GM19397 (cell line): ENCODE measurements around the gene RBMS1.

Experiments
- ATAC-seq: cut with Tn5 transposase; IDR thresholded peaks from one replicate; pipeline ENCODE4 v1.9.1; 2021; ENCODE audit warnings: mild to moderate bottlenecking, moderate library complexity; ENCODE audit not compliant: unreplicated experiment

The RBMS1 gene

DNA sequence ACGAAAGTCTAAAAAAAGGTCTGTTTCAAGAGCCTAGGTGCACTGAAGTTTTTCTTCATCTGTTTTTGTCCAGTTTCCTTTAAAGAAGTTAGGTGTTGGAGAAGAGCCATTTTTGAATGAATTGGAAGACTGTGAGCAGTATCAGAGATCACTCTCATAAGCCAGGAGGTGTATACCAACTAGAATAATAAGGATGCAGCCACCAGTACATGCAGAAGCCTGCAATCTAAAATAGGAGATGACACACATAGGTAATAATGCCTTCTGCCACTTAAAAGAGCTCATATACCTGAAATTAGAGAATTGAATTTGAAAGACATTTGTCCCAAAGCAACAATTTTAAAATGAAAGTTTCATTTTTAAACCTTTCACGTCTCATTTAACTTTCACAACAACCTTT, 81.7 kb downstream of the RBMS1 start:
- no peak for ATAC-seq

- no peak for ATAC-seq
These were observed 82.4 kb downstream of the RBMS1 start for GRCh38 chr2:160411167-160411566.

DNA sequence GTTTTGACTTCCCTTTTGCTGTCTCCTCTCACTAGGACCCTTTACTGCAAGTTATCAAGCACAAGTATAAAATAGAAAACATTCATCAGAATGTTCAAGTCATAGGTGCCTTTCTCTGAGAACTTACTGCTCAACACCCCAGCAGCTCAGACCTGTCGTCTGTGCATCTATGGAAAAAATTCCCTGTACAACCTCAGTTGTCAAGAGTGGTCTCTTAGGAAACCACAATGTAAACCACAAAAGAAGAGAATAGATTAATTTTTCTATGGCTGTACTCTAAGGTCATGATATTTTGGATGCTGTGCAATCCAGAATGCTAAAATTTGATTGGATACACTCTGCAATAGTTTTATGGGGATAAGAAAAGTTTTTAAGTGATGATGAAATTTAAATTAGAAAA, 84.1 kb downstream of the RBMS1 start:
- ATAC-seq, result no peak

DNA sequence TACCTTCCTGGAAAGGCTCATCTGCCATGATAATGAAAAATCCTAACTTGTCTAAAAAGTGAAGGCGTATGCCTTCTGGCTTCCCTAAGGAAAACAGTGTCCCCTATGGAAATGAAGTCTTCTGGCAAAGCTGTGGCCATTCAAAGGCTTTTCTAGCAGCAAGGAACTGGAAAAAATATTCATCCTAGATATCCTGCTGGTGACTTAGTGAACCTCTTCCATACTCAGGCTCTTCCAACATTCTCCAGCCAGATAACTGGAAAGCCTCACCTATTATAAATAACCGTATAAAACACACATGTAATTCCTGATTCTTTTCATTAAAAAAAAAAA, 84.7 kb downstream of the RBMS1 start:
- no peak for ATAC-seq

DNA sequence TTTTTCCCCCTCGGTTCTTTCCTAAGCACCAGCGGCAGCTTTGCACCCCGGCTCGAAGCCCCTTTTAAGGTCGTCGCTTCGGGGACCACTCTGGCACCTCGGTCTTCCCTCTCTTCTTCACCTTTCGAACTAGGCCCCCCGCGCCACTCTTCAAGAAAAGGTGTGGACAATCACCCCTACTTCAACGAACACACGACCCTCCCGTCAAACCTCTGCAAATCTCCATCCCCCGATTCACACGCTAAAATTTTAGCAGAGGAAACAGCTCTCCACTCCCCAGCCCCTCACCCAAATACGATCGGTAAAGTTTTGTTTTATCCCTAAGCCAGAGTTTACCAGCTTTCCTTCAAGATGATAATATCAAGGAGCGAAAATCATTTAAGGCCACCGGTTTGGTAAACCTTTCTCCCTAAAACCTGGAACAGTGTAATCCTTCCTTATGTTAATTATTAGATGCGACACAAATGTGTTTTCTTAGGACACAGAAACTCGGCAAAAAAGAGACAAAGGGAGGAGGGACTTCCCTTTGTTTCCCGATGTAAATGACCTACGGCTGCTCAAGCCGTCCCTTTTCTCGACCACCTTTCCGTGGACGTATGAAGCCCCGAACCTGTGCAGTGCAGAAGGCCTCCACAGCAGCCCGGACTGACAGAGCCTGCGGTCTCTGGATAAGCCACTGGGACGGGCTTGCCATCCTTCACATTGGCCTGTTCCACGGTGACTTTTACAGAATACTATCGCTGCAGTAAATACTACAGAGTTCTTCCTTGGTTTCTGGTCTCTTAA, 85.2 kb downstream of the RBMS1 start:
- ATAC-seq, result no peak

DNA sequence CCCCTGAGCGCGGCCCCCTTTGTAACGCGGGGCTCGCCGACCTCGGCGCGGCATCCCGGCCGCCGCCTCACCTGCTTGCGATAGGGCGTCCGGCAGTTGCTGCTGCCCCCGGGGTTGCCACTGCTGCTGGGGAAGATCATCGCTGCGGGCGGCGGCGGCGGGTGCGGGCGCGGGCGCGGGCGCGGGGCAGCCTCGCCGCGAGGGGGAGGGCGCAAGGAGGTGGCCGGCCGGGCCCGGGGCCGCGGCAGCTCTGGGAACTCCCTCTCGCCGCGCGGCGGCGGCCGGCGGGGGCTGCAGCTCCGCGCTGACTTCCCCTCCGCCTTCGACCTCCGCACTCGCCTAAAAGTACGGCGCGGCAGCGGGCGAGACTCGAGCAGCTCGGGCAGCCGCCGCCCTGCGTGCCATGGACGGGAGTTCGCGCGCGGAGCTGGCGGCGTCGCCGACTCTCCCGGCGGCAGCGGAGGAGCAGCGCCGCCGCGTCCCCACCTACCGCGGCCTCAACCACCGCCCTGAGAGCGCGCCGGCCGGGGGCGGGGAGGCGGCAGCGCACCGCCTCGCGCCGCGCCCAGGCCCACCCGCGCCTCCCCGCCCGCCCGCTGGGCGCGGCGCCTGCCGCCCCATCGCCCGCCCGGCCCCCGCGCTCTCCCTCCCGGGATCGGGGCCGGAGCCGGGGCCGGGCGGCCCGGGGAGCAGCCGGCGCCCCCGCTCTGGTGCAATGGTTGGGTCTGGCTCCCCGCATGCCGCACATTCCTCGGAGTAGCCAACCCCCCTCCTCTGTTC, 86.0 kb downstream of the RBMS1 start:
- ATAC-seq, result peak; percentile 71

- peak; percentile 49 for ATAC-seq
These were observed 86.8 kb downstream of the RBMS1 start for GRCh38 chr2:160406591-160407392.

DNA sequence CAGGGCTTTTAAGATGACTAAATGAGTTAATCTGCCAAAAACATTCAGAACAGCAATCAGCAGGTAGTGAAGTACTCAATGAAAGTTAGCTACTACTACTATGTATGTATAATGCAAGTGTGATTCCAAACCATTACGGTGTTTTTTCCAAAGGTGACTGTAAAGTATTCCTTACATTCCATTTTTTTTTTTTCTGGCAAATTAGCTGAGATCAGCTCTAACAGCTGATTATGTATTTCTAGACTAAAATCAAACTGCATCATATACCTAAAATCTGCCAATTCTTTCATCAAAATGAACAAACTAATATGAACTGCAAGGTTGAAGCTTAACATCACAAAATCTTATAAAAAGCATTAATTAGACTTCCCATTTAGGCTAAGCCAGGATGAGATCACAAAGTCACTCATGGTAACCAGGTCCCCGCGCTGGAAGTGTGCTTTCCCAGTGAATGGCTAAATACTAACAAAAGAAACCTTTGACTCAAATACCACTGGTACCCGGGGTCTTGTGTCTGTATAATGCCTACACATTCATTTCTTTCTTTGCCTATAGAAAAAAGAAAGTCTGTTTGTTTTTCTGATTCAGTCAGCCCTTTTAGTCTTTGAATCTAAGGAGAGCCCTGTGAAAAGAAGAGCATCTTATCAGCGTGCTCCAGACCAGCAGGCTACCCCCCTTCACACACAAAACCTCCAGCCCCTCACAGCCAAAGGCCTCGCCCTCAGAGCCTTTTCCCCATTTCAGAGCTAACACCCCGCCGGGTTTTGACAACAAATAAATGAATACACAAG, 88.3 kb downstream of the RBMS1 start:
- ATAC-seq, result no peak

DNA sequence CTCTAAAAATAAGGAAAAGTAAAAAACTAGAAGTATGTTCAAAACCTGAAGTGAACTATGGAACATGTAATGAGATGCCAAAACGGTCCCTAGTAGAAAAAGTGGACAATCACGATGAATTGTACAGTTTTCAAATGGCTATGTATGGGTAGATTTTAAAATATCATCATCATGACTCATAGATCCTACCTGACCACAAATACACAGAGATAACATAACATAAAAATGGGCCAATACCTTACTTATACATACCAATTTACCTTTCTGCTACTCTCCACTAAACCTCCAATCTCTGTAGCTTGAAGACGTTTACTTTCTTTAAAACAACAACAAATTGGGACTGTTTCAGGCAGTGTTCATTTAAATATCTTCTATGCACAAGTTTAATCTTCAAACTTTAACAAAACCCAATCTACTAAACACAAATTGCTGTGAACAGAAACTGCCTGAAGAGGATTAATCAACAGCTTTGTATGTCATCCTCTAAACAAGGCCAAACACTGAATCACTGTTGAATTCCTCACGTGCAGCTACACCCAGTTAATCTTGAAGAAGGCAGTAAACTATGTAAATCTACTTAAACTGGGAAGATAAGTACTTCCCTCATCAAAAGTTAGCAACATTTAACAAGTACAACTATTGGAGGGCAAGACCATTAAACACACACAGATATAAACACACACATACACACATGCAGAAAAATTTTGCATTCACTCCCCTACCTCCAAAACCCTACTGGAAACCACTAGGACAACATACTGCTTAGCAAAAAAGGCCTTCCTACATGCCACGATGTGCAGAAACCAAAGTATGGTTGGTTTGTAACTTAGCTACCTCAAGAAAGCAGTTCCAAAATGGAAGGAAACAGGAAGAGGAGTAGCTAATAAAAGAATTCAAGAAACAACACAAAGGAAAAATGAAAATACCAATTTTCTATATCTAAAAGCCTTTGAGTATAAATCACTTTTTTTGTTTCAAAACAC, 90.3 kb downstream of the RBMS1 start:
- ATAC-seq, result no peak

DNA sequence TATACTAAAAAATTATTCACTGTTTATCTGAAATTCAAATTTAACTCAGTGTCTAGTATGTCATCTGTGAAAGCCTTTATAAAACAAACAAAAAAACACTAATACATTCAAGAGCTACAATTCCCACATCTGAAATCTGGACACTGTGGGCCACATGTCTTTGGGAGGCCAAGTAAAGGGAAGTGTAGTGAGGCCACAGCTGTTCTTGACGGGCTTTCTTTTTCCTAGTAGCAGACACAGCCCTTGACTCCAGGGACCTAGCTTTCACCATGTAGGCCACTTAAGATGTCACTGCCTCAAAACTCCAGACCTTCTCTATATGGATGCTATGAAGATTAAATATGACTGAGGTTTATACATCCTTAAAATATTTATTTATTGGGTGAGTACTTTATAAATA, 91.1 kb downstream of the RBMS1 start:
- no peak for ATAC-seq

DNA sequence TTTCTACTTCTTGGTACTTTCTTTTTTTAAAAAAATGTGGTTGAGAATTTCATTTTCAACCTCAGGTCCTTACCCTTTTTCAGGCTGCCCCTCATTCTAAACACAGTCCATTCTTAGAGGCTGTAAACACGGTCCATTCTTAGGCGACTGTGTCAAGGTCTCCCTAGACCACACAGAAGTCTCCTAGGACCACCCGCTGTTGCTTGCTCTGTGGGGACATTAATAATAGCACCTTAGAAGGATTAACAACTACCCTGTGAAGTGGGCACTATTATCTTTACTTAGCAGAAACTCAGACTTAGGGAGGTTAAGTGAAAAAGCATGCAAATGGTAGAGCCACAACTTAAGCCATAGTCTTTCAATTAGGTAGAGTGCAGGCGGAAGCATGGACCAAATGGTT, 91.7 kb downstream of the RBMS1 start:
- ATAC-seq, result no peak

DNA sequence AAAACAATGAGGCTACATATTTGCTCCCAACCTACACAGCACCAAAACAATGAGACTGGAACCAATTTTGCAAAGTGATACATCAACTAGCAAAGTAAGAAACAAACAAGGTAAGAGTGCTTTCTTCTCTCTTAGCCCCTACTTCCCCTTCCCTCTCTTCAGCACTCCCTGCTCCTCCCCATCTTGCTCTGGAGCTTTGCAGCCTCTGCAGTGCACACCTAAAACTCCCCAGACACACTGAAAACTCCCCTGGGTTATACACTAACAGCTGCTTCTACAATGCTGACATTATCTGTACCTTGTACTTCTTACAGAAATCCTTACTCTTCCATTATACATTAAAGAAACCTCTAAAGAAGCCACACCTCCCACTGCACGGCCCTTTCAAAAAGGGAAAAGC, 93.7 kb downstream of the RBMS1 start:
- no peak for ATAC-seq

DNA sequence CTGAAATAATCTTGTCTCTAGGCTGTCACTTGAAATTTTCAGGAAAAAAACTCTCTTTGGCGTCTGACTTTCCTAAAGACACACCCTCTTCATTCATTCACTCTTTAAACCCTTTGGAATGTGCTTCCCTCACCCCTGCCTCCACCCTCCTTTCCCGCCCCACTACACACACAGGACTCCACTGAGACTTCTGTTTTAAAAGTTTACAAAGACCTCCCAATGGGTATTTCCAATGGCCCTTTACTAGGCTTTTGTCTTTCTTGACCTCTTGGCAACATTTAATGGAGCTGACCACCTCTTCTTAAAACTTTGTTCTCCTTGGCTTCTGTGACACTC, 96.1 kb downstream of the RBMS1 start:
- no peak for ATAC-seq

DNA sequence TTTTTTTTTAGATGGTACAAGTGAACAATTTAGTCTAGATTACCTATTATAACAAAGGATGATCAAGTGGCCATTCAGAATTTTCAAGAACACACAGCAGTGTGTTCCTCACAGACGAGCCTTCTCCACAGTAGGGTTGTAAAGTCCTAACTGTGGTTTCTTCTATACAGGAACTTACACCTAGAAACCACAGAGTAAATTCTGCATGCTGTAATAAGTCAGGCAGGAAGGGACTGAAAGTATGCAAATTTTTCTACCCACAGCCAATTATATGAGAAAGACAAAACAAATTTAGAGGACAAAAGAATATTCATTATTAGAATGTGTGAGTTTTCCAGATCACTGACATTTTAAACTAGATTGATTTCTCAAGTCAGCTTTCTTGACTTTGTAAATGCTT, 99.5 kb downstream of the RBMS1 start:
- peak; percentile 99 for ATAC-seq

DNA sequence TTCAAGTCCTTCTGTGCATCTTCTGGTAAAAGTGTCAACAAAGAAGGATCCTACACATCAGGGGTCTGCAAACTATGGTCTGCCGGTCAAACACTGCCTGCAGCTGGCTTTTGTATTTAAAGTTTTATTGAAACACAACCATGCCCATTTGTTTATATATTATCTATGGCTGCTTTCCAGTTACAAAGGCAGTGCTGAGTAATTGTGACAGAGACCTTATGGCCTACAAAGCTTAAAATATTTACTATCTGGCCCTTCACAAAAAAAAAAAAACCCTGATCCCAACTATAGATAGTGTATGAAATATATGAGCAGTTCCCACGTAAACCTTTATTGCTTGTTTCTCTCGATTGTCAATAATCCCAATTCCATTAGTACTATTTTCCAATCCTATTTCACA, 101.4 kb downstream of the RBMS1 start:
- ATAC-seq, result no peak

DNA sequence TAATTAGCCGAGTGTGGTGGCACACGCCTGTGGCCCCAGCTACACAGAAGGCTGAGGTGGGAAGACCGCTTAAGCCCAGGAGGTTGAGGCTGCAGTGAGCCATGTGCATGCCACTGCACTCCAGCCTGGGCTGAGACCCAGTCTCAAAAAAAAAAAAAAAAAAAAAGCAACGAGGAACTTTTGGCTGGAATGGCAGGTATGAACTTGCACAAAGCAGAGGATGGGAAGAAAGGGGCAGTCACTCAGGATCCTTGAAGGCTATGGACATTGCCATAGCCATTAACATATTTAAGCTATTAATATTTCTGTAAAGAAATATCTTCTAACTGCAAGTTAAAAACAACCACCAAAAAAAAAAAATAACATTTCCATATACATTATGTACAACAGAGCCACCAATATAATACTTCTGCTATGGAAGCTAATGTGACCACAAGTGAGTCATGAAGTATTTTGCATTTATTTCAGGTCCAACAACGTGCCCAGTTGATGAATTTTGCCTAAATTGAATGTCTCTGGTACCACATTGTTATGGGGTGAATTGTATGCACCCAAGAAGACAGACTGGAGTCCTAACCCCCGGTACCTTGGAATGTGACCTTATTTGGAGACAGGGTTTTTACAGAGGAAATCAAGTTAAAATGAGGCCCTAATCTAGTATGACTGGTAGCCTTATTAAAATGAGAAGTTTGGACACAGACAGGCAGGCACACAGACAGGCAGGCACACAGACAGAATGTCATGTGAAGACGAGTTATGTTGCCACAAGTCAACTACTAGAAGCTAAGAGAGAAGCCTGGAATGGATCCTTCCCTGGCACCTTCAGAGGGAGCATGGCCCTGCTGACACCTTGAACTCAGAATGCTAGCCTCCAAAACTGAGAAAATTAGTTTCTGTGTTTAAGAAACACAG, 102.8 kb downstream of the RBMS1 start:
- no peak for ATAC-seq

DNA sequence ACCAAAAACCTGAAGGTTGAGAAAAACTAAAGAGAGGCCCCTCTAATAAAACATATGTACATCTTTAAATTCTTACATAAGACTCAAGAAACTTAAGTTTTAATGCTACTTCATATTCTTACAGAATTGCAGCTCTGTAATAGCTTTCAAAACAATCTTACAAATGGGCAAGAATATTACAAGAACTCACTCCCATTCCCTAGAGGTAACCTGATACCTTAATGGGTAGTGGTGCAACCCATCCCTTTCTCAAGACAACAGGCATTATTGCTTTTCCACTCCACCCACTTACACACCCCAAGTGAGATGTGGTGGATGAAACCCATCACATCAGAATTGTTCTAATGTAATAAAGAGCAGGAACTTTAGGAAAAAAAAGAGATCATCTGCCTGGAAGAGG, 103.7 kb downstream of the RBMS1 start:
- no peak for ATAC-seq

DNA sequence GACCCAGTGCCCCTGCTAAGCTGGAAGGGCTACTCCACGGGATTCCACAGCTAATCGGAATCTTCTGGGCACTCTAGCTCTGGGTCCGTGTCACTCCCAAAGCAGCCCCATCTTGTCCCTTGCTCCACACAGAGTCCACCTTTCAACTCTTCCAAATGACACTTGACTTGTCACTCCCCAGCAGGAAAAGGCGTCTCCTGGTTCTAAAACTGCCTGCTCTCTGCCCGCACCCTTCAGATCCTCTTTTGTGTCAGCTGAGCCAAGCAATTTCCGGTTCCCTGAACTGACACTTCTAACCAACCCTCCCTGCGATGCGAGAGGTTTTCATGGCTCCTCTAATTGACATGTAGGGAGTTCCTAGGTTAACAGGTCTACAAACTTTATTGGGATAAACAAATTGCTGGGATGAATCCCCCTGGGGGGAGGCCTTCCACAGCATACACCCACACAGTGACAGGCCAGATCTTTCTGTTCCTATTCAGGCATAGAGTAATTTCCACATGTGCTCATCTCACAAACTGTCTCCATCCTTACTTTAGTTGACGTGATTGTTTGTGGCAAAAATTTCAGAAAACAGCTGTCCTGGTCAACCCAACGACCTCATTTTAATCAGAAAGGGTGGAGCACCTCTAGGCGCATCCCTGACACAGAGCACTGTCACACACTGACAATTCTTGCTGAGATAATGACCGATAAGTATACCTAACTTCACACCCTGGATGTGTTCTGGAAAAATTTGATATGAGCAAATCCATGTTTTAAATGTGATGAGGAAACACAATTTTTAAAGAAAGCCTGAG, 104.9 kb downstream of the RBMS1 start:
- no peak for ATAC-seq
